H1 (cell line): ENCODE measurements around the gene ZNF429. TPM values are rescaled to one million over a fixed set of nuclear protein-coding genes. Genes with fewer than 3 reads are reported as not detected.
A peak's percentile ranks its signal among the peaks of the same experiment; 100 is the strongest.

Experiments
- CTCF ChIA-PET: fragments of 300-600 bp; sonication (Branson Sonifier 250); formaldehyde crosslinking; loops from one replicate; lab custom pipeline; 2021; ENCODE audit not compliant: partially characterized antibody; lab: Charles Lee
- POLR2A ChIA-PET: fragments of 300-600 bp; sonication (Branson Sonifier 250); formaldehyde crosslinking; loops from one replicate; lab custom pipeline; 2021; ENCODE audit warnings: inconsistent platforms; ENCODE audit not compliant: partially characterized antibody; lab: Charles Lee
- DNase-seq, 2 experiments: peaks; one replicate each; pipeline versions ENCODE4 v3.0.0 to v3.0.0-alpha.2; 2010 to 2022; ENCODE audit warnings: low spot score in 2 of 2, low read depth in 1 of 2, mixed read lengths in 1 of 2
- FAIRE-seq: peaks from 2 replicates; lab custom pipeline; 2011; peaks lifted over from hg19 to GRCh38; lab: Jason Lieb, UNC
- H2AFZ ChIP-seq: 2 replicates; pipeline ENCODE4 v1.8.1; 2012; ENCODE audit warnings: low read length, inconsistent platforms
- H2AK5ac ChIP-seq: 2 replicates; pipeline ENCODE4 v1.6.1; 2013; ENCODE audit warnings: low read depth, low read length
- H2BK120ac ChIP-seq: replicated peaks from 2 replicates; pipeline ENCODE3; 2013; ENCODE audit warnings: low read depth, low read length, inconsistent platforms
- H2BK12ac ChIP-seq: 2 replicates; pipeline ENCODE4 v1.6.1; 2013; ENCODE audit warnings: low read depth, low read length
- H2BK15ac ChIP-seq: 2 replicates; pipeline ENCODE4 v1.6.1; 2013; ENCODE audit warnings: low read length
- H2BK20ac ChIP-seq: 2 replicates; pipeline ENCODE4 v1.6.1; 2013; ENCODE audit warnings: low read length
- H2BK5ac ChIP-seq: 2 replicates; pipeline ENCODE4 v1.6.1; 2013; ENCODE audit warnings: low read depth, low read length
- H3K14ac ChIP-seq: 2 replicates; pipeline ENCODE4 v1.6.1; 2013; ENCODE audit warnings: inconsistent platforms; ENCODE audit not compliant: insufficient read length
- H3K18ac ChIP-seq: 2 replicates; pipeline ENCODE4 v1.6.1; 2013; ENCODE audit warnings: low read length; ENCODE audit errors: extremely low read depth
- H3K23ac ChIP-seq: 2 replicates; pipeline ENCODE4 v1.6.1; 2013; ENCODE audit warnings: inconsistent platforms; ENCODE audit not compliant: insufficient read length
- H3K23me2 ChIP-seq: 2 replicates; pipeline ENCODE4 v1.6.1; 2013; ENCODE audit warnings: low read depth, low read length
- H3K27ac ChIP-seq: 2 replicates; pipeline ENCODE4 v1.6.1; 2011; ENCODE audit warnings: low read depth, low read length, inconsistent platforms
- H3K27me3 ChIP-seq, 4 experiments: replicated peaks in 1 of 4; 1 replicate in 1 of 4; 2 replicates in 3 of 4; pipeline versions ENCODE4 v1.6.1 to v1.8.1; 2011 to 2013; ENCODE audit warnings: low read length in 3 of 4, mild to moderate bottlenecking in 3 of 4, inconsistent platforms in 2 of 4, mixed read lengths in 2 of 4, moderate library complexity in 1 of 4; ENCODE audit not compliant: control insufficient read depth in 3 of 4, insufficient read depth in 3 of 4; ENCODE audit errors: extremely low read depth in 1 of 4
- H3K36me3 ChIP-seq, 4 experiments: 2 replicates each; pipeline versions ENCODE4 v1.6.1 to v1.8.1; 2011 to 2013; ENCODE audit warnings: mild to moderate bottlenecking in 4 of 4, low read length in 3 of 4, moderate library complexity in 2 of 4, control low read depth in 1 of 4, inconsistent platforms in 1 of 4; ENCODE audit not compliant: insufficient read depth in 4 of 4, control insufficient read depth in 2 of 4
- H3K4ac ChIP-seq: replicated peaks from 2 replicates; pipeline ENCODE3; 2013; ENCODE audit warnings: low read length, low read depth, mixed read lengths, inconsistent platforms; ENCODE audit not compliant: insufficient read length
- H3K4me1 ChIP-seq, 4 experiments: replicated peaks in 1 of 4; 1 replicate in 1 of 4; 2 replicates in 3 of 4; pipeline versions ENCODE4 v1.6.1 to v1.8.1; 2011 to 2013; ENCODE audit warnings: low read length in 3 of 4, inconsistent platforms in 2 of 4, mixed read lengths in 1 of 4; ENCODE audit not compliant: insufficient read depth in 4 of 4, control insufficient read depth in 3 of 4
- H3K4me2 ChIP-seq, 2 experiments: 2 replicates each; pipeline versions ENCODE4 v1.6.1 to v1.8.1; 2011 to 2013; ENCODE audit warnings: low read depth in 2 of 2, low read length in 2 of 2, control low read depth in 1 of 2, inconsistent platforms in 1 of 2, mild to moderate bottlenecking in 1 of 2; ENCODE audit not compliant: insufficient read depth in 1 of 2
- H3K4me3 ChIP-seq, 4 experiments: fragments of 200-600, 300-600 bp in 1 of 4; sonication (generic), shearing (Covaris generic), sonication (Bioruptor Twin) in 1 of 4; 2 replicates each; pipeline versions ENCODE4 v1.5.1 to v1.8.1; 2011 to 2016; ENCODE audit warnings: low read length in 4 of 4, low read depth in 3 of 4, control low read depth in 2 of 4, inconsistent platforms in 2 of 4, mild to moderate bottlenecking in 2 of 4, mixed read lengths in 1 of 4, moderate library complexity in 1 of 4; ENCODE audit not compliant: insufficient read depth in 2 of 4; ENCODE audit errors: extremely low read depth in 1 of 4
- H3K56ac ChIP-seq: replicated peaks from 2 replicates; pipeline ENCODE3; 2013; ENCODE audit warnings: low read depth, mild to moderate bottlenecking, mixed read lengths, low read length, inconsistent platforms; ENCODE audit not compliant: insufficient read length
- H3K79me1 ChIP-seq: 2 replicates; pipeline ENCODE4 v1.6.1; 2013; ENCODE audit warnings: low read depth, low read length, control low read depth
- H3K79me2 ChIP-seq, 2 experiments: 2 replicates each; pipeline versions ENCODE4 v1.6.1 to v1.8.1; 2012 to 2013; ENCODE audit warnings: low read length in 2 of 2, mild to moderate bottlenecking in 2 of 2, inconsistent platforms in 1 of 2; ENCODE audit not compliant: insufficient read depth in 2 of 2, control insufficient read depth in 1 of 2
- H3K9ac ChIP-seq, 4 experiments: replicated peaks in 1 of 4; 1 replicate in 1 of 4; 2 replicates in 3 of 4; pipeline versions ENCODE4 v1.6.1 to v1.8.1; 2011 to 2013; ENCODE audit warnings: low read depth in 3 of 4, low read length in 3 of 4, control low read depth in 2 of 4, mild to moderate bottlenecking in 2 of 4, moderate library complexity in 2 of 4, inconsistent platforms in 1 of 4; ENCODE audit errors: extremely low read depth in 1 of 4
- H3K9me3 ChIP-seq, 2 experiments: 2 replicates each; pipeline versions ENCODE4 v1.6.1 to v1.8.1; 2012 to 2013; ENCODE audit warnings: mild to moderate bottlenecking in 2 of 2, moderate library complexity in 2 of 2, control low read depth in 1 of 2, inconsistent platforms in 1 of 2, low read depth in 1 of 2, low read length in 1 of 2, mixed read lengths in 1 of 2; ENCODE audit not compliant: insufficient read depth in 2 of 2
- H4K20me1 ChIP-seq, 2 experiments: replicated peaks in 1 of 2; 2 replicates each; pipeline versions ENCODE3 to v1.8.1; 2011 to 2013; ENCODE audit warnings: inconsistent platforms in 2 of 2, low read length in 2 of 2, mild to moderate bottlenecking in 1 of 2; ENCODE audit not compliant: insufficient read depth in 2 of 2, control insufficient read depth in 1 of 2
- H4K5ac ChIP-seq: 2 replicates; pipeline ENCODE4 v1.6.1; 2013; ENCODE audit warnings: low read length, low read depth, mixed read lengths, inconsistent platforms; ENCODE audit not compliant: insufficient read length
- H4K8ac ChIP-seq: 2 replicates; pipeline ENCODE4 v1.8.0; 2013; ENCODE audit warnings: mild to moderate bottlenecking, moderate library complexity, low read length, inconsistent platforms; ENCODE audit not compliant: insufficient read depth; ENCODE audit errors: extremely low read depth
- H4K91ac ChIP-seq: replicated peaks from 2 replicates; pipeline ENCODE3; 2013; ENCODE audit warnings: low read length, mixed read lengths, inconsistent platforms; ENCODE audit not compliant: insufficient read length
- BRCA1 ChIP-seq: IDR thresholded peaks from 2 replicates; pipeline ENCODE4 v1.6.1; 2012; ENCODE audit warnings: low read depth, low read length, improper control_type of control experiment
- EGR1 ChIP-seq: IDR thresholded peaks from 2 replicates; pipeline ENCODE4 v1.6.1; 2011; ENCODE audit warnings: low read depth, low read length, borderline replicate concordance
- RBBP5 ChIP-seq: IDR thresholded peaks from 2 replicates; pipeline ENCODE4 v1.7.1; 2012; ENCODE audit warnings: low read depth, mild to moderate bottlenecking, inconsistent platforms, low read length, moderate library complexity, borderline replicate concordance
- RFX5 ChIP-seq: IDR thresholded peaks from 2 replicates; pipeline ENCODE4 v1.6.1; 2011; ENCODE audit warnings: low read depth, low read length, improper control_type of control experiment, borderline replicate concordance
- SIN3A ChIP-seq, 2 experiments: IDR thresholded peaks in 1 of 2; conservative IDR thresholded peaks in 1 of 2; 2 replicates each; pipeline ENCODE4 v1.6.1; 2011 to 2012; ENCODE audit warnings: low read length in 2 of 2, improper control_type of control experiment in 1 of 2, low read depth in 1 of 2, mild to moderate bottlenecking in 1 of 2
- TAF7 ChIP-seq: optimal IDR thresholded peaks from 2 replicates; pipeline ENCODE3; 2011; ENCODE audit warnings: low read depth, mild to moderate bottlenecking, inconsistent platforms, low read length, moderate library complexity, borderline replicate concordance
- YY1 ChIP-seq: IDR thresholded peaks from 2 replicates; pipeline ENCODE4 v1.6.1; 2011; ENCODE audit warnings: low read depth, mild to moderate bottlenecking, low read length
- WGBS, 2 experiments: shearing (Covaris generic) in 1 of 2; methylation state at CpG; one replicate each; pipeline versions ENCODE4 v1.1.6 to v1.1.7; 2013 to 2015; ENCODE audit warnings: low lambda C conversion rate in 2 of 2, mixed read lengths in 2 of 2, inconsistent platforms in 1 of 2, low coverage in 1 of 2, missing lambda C conversion rate in 1 of 2; ENCODE audit not compliant: insufficient replicate concordance in 2 of 2, insufficient coverage in 1 of 2, insufficient read length in 1 of 2; ENCODE audit errors: extremely low coverage in 1 of 2, missing lambda C conversion rate in 1 of 2; 5-methylcytosine and 5-hydroxymethylcytosine counted together
- long read RNA-seq, 2 experiments: library from RNA in 1 of 2; library from capped mRNA in 1 of 2; stranded (forward); transcript quantifications; one replicate each; pipeline ENCODE4 v2.0.0, GENCODE V29; 2021; ENCODE audit warnings: inconsistent platforms in 1 of 2
- polyA minus RNA-seq, 3 experiments: library from RNA; depleted of rRNA, polyadenylated mRNA; stranded (reverse); fragments of >200 nt; gene quantifications; 1 replicate in 2 of 3; 2 replicates in 1 of 3; pipeline ENCODE4 v1.2.3, GENCODE V29; 2011
- polyA plus RNA-seq, 7 experiments: library from polyadenylated mRNA; depleted of rRNA in 3 of 7; stranded (reverse) in 5 of 7; unstranded in 2 of 7; fragments of >200 nt in 5 of 7; fragments of 200-250 nt in 2 of 7; gene quantifications; 1 replicate in 5 of 7; 2 replicates in 1 of 7; 4 replicates in 1 of 7; pipeline versions ENCODE4 v1.2.1 to v1.2.3, GENCODE V29; 2011 to 2013; ENCODE audit warnings: missing spikeins in 2 of 7, mixed read lengths in 2 of 7
- total RNA-seq: library from RNA; stranded (reverse); fragmentation: NEBNext Ultra II Directional; extraction: Animal tissue kit (Norgen Biotek cat#: 25700); gene quantifications from 2 replicates; pipeline ENCODE4 v1.2.1, GENCODE V29; 2021

ZNF429 gene
- total RNA-seq (15.0 and 15.4 TPM in 2 replicates), polyA plus RNA-seq (2011; rRNA removed) (10.2 and 10.9 TPM in 2 replicates), polyA minus RNA-seq (2011; rRNA and poly(A)+ RNA removed) (11.3 and 13.9 TPM in 2 replicates)
- 11.0 TPM for polyA plus RNA-seq (2011; cell fraction: cytosol; rRNA removed)
- 11.4 TPM for polyA plus RNA-seq (2011; cell fraction: nucleus; rRNA removed)
- polyA plus RNA-seq (2012, experiment 1 of 2), result 7.8 to 12.1 TPM (median 8.2 TPM) in 4 replicates
- 1.5 TPM for polyA plus RNA-seq (2012, experiment 2 of 2)
- 11.9 TPM for polyA plus RNA-seq (2013, experiment 1 of 2)
- polyA plus RNA-seq (2013, experiment 2 of 2), result 11.5 TPM
- 11.3 TPM for polyA minus RNA-seq (2011; cell fraction: cytosol; rRNA and poly(A)+ RNA removed)
- polyA minus RNA-seq (2011; cell fraction: nucleus; rRNA and poly(A)+ RNA removed), result 38.4 TPM
- long read RNA-seq, experiment 1, partial matches to known transcripts, result 2 of 4 reads
- long read RNA-seq, experiment 1, other reads (novel, unspliced or antisense), result 2 of 4 reads
- long read RNA-seq, experiment 2, partial matches to known transcripts, result 0 of 14 reads
- long read RNA-seq, experiment 2, other reads (novel, unspliced or antisense), result 10 of 14 reads

DNA sequence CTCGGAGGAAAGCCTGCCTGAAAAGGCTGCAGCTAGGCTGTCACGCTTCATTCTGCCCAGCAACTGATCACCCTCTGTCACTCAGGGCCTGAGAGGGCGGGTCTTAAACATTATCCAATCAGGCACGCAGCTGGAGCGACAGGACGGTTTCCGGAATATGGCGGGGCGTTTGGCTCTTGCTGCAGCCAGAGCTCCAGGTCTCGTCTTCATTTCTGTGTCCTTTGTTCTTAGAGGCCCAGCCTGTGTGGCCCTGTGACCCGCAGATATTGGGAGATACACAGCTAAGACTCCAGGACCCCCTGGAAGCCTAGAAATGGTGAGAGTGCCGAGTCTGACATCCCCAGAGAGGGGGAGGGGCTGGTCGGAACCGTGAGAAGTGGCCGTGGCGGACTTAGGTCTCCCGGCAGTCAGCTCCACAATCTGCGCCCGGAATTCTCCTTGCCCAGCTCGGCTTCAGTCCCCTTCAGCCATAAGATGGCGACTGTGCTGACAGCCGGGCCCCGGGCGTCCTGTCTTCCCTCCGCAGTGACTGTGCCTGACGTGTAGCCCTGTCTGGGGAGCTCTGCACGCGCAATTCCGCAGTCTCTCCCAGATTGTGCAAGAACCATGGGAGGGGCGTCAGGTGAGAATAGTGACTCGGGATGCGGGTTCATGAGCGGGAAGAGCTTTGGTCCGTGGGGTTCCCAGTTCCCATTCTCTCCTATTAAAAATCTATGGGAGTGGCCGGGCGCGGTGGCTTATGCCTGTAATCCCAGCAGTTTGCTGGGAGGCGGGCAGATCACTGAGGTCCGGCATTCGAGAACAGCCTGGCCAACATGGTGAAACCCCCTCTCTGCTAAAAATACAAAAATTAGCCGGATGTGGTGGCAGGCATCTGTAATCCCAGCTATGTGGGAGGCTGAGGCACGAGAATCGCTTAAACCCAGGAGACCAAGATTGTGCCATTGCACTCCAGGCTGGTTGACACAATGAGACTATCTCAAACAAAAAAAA, at the start of gene ZNF429:
Gene ZNF429, plus strand, starts transcription at position 144 of the 993 bp plus-strand sequence. Its CDS starts 170 bp downstream, at position 314.
- H3K18ac ChIP-seq, result peak within 1 kb of the TSS; percentile 97; the same call in 1 of the 2 replicates
- peak within 1 kb of the TSS; percentile 87 for H4K8ac ChIP-seq
- DNase-seq, result peak; percentile 85 to 88
- peak within 1 kb of the TSS; percentile 91 for H2BK5ac ChIP-seq
- ChIA-PET POLR2A (interaction anchor here (0.8 to 2.3 kb wide), 33 partner anchors 9 to 345 kb away, joined by 3 to 18 read pairs (median 4); partner anchors contain the start of genes ZNF100, ZNF43, ZNF493 and ZNF708), CTCF (interaction anchor here (0.6 to 2.6 kb wide), 7 partner anchors 22 to 330 kb away, joined by 3 to 23 read pairs (median 4); partner anchors contain the start of gene ZNF43)
- peak; percentile 95 for FAIRE-seq
- peaks cover 0 to 14% (median 1%) of the 10 kb centered on the region in 4 experiments; a peak in 3 of 8 replicates for H3K36me3 ChIP-seq
- H2BK15ac ChIP-seq, result peak within 1 kb of the TSS; percentile 46; the same call in 1 of the 2 replicates
- H3K9ac ChIP-seq, result peak within 1 kb of the TSS; percentile 41 to 91 (median 88)
- WGBS, 2 experiments, result 6% methylated on average over 43 of the region's 43 CpGs; no CpG with 5 or more reads in 1 of the 2 experiments
- H3K23me2 ChIP-seq, result 0 out of 2 replicates have a peak, but pooled peaks cover 2% of the 10 kb centered on the region
- H3K4ac ChIP-seq, result no peak within 1 kb of the TSS
- H3K4me1 ChIP-seq, result no peaks in the 10 kb centered on the region
- H2BK20ac ChIP-seq, result no peak within 1 kb of the TSS
- H4K5ac ChIP-seq, result peak within 1 kb of the TSS; percentile 82
- peaks cover 0 to 2% of the 10 kb centered on the region in 2 experiments; a peak in 1 of 4 replicates for H3K9me3 ChIP-seq
- H3K56ac ChIP-seq, result no peak within 1 kb of the TSS
- H2BK120ac ChIP-seq, result no peak within 1 kb of the TSS
- peak within 1 kb of the TSS; percentile 48 for H4K91ac ChIP-seq
- no peaks in the 10 kb centered on the region for H3K27me3 ChIP-seq
- no peak within 1 kb of the TSS for H2BK12ac ChIP-seq
- peak within 1 kb of the TSS; percentile 78 to 95 (median 92) for H3K4me3 ChIP-seq
- H3K23ac ChIP-seq, result no peak within 1 kb of the TSS
- no peaks in the 10 kb centered on the region for H3K79me1 ChIP-seq
- H2AFZ ChIP-seq, result peak within 1 kb of the TSS; percentile 91
- no peaks in the 10 kb centered on the region for H4K20me1 ChIP-seq
- peak within 1 kb of the TSS; percentile 52 to 68 for H3K4me2 ChIP-seq
- no peak within 1 kb of the TSS for H3K14ac ChIP-seq
- peaks cover 0 to 25% of the 10 kb centered on the region in 2 experiments; a peak in 2 of 4 replicates for H3K79me2 ChIP-seq
- H2AK5ac ChIP-seq, result no peak within 1 kb of the TSS
- peak within 1 kb of the TSS; percentile 84 for H3K27ac ChIP-seq
- TF ChIP-seq TAF7 (peak; percentile 31), EGR1 (no peak), SIN3A (conservative IDR thresholded peaks at IDR 0.05 in 1 of 2, IDR thresholded peaks at IDR 0.05 in 1 of 2; ENCODE audit: low read depth in 1 of 2, low read length in 2 of 2) (peak in 1 of 2 experiments; percentile 19; a peak in 1 of 4 replicates), BRCA1 (no peak), YY1 (peak; percentile 85), RFX5 (peak; percentile 96), RBBP5 (peak; percentile 55; the same call in 1 of the 2 replicates)
